ENCODE results near the gene ATP5MC3. TPM values are rescaled to one million over a fixed set of nuclear protein-coding genes. Genes with fewer than 3 reads are reported as not detected.

The ATP5MC3 gene
- total and polyA plus RNA-seq, 10 of the 15 experiments (the other 5 are each of a cell fraction or from before 2014, with no cell fraction given), result 308 to 1,196 (median 550) TPM

GRCh38 chr2:175220075-175220474 lies 38.6 kb upstream of the ATP5MC3 start:
- no peak for ATAC-seq
- in situ Hi-C loops (cut with MboI), result no loop called here
- no peaks in the 10 kb centered on the region for H3K36me3 ChIP-seq (ENCODE audit: control insufficient read depth in 2 of 2, insufficient read depth in 2 of 2, low read length in 1 of 2)
- H3K9me3 ChIP-seq (replicated peaks; ENCODE audit: control insufficient read depth, insufficient read depth, low read length), result no peaks in the 10 kb centered on the region
- no peaks in the 10 kb centered on the region for H3K79me2 ChIP-seq (ENCODE audit: control insufficient read depth, insufficient read depth, low read length)
- H3K27me3 ChIP-seq (replicated peaks in 1 of 2; ENCODE audit: control insufficient read depth in 2 of 2, insufficient read depth in 2 of 2, low read length in 1 of 2), result no peaks in the 10 kb centered on the region
- H3K4me3 ChIP-seq, result no peak overlapping the region
- H3K27ac ChIP-seq (ENCODE audit: control insufficient read depth, insufficient read depth), result no peak overlapping the region
- POLR2A ChIA-PET, result no interaction called here
- RAD21 ChIA-PET (ENCODE audit: unreplicated experiment), result interaction anchor here (0.6 kb wide), 1 partner anchor 1418 kb away, joined by 3 read pairs; no protein-coding TSS in a partner anchor
- intact Hi-C loops (cut with micrococcal nuclease; ENCODE audit: unreplicated experiment), result no loop called here
- no TSS peak for BruUV-seq (replicated peaks)
- no peak overlapping the region for H3K9ac ChIP-seq (ENCODE audit: control insufficient read depth, insufficient read depth, low read length)
- H3K4me2 ChIP-seq (ENCODE audit: control insufficient read depth, insufficient read depth), result no peak overlapping the region
- no peak overlapping the region for H2AFZ ChIP-seq (ENCODE audit: control insufficient read depth, low read depth, low read length)
- CTCF ChIA-PET, result no interaction called here
- no peak for FAIRE-seq
- TF ChIP-seq MYC (IDR thresholded peaks at IDR 0.05; ENCODE audit: insufficient read depth, insufficient read length, insufficient replicate concordance, low read length, severe bottlenecking), result no peak
- no peaks in the 10 kb centered on the region for H3K4me1 ChIP-seq (ENCODE audit: control insufficient read depth, insufficient read depth, low read length)
- H4K20me1 ChIP-seq (ENCODE audit: control insufficient read depth, insufficient read depth), result no peaks in the 10 kb centered on the region
- WGBS (ENCODE audit: insufficient coverage, insufficient replicate concordance, low lambda C conversion rate, missing lambda C conversion rate), result 73% methylated on average over 4 of the region's 4 CpGs
- SMC1A ChIA-PET (ENCODE audit: uncharacterized antibody, unreplicated experiment), result interaction anchor here (0.6 kb wide), 1 partner anchor 182 kb away, joined by 3 read pairs; no protein-coding TSS in a partner anchor
- DNase-seq (ENCODE audit: low read depth, low spot score), result no peak

- H3K27me3 ChIP-seq (replicated peaks in 1 of 2; ENCODE audit: control insufficient read depth in 2 of 2, insufficient read depth in 2 of 2, low read length in 1 of 2), result no peaks in the 10 kb centered on the region
- ChIA-PET CTCF (interaction anchor here (1.7 to 2.5 kb wide), 2 partner anchors 15 to 33 kb away, joined by 5 to 7 read pairs; no protein-coding TSS in a partner anchor), SMC1A (ENCODE audit: uncharacterized antibody, unreplicated experiment) (no interaction called here), POLR2A (no interaction called here), RAD21 (ENCODE audit: unreplicated experiment) (no interaction called here)
- no peaks in the 10 kb centered on the region for H4K20me1 ChIP-seq (ENCODE audit: control insufficient read depth, insufficient read depth)
- intact Hi-C loops (cut with micrococcal nuclease; ENCODE audit: unreplicated experiment) (no loop called here), in situ Hi-C loops (cut with MboI) (no loop called here)
- H3K4me1 ChIP-seq (ENCODE audit: control insufficient read depth, insufficient read depth, low read length), result no peaks in the 10 kb centered on the region
- no TSS peak for BruUV-seq (replicated peaks)
- no peak for TF ChIP-seq USF2 (IDR thresholded peaks at IDR 0.05; ENCODE audit: borderline replicate concordance, low read depth, low read length)
- TF ChIP-seq SKIL (IDR thresholded peaks at IDR 0.05; ENCODE audit: low read depth, poor library complexity, severe bottlenecking), result no peak
- H3K4me3 ChIP-seq, result no peak overlapping the region
- H3K4me2 ChIP-seq (ENCODE audit: control insufficient read depth, insufficient read depth), result no peak overlapping the region
- H3K36me3 ChIP-seq (ENCODE audit: control insufficient read depth in 2 of 2, insufficient read depth in 2 of 2, low read length in 1 of 2), result no peaks in the 10 kb centered on the region
- H3K79me2 ChIP-seq (ENCODE audit: control insufficient read depth, insufficient read depth, low read length), result no peaks in the 10 kb centered on the region
- H2AFZ ChIP-seq (ENCODE audit: control insufficient read depth, low read depth, low read length), result no peak overlapping the region
- DNase-seq (ENCODE audit: low read depth, low spot score) (no peak), ATAC-seq (no peak), FAIRE-seq (no peak)
- H3K27ac ChIP-seq (ENCODE audit: control insufficient read depth, insufficient read depth), result no peak overlapping the region
- H3K9ac ChIP-seq (ENCODE audit: control insufficient read depth, insufficient read depth, low read length), result no peak overlapping the region
- H3K9me3 ChIP-seq (replicated peaks; ENCODE audit: control insufficient read depth, insufficient read depth, low read length), result no peaks in the 10 kb centered on the region
Observed at GRCh38 chr2:175218551-175218950, 37.0 kb upstream of the ATP5MC3 start.
